Ovary (tissue), 3 donors: Measurements from ENCODE around the gene NKX1-1.

Source experiments
- CTCF ChIP-seq, 3 donors: fragments of 450-650 bp in 2 of 3; fragments of 200-600 bp in 1 of 3; IDR thresholded peaks; one replicate each; pipeline versions ENCODE4 v1.5.1 to v1.8.0; 2016 to 2022; ENCODE audit warnings: antibody characterized with exemption in 3 of 3, mild to moderate bottlenecking in 1 of 3
- EP300 ChIP-seq: sonication (generic); formaldehyde crosslinking; IDR thresholded peaks from one replicate; pipeline ENCODE4 v1.6.1; 2017; ENCODE audit warnings: antibody characterized with exemption
- POLR2A ChIP-seq: fragments of 450-650 bp; IDR thresholded peaks from one replicate; pipeline ENCODE4 v1.6.1; 2017; ENCODE audit warnings: antibody characterized with exemption, mild to moderate bottlenecking, moderate library complexity
- donor health status: DM: no; HTN: no; CAD: no.

DNA sequence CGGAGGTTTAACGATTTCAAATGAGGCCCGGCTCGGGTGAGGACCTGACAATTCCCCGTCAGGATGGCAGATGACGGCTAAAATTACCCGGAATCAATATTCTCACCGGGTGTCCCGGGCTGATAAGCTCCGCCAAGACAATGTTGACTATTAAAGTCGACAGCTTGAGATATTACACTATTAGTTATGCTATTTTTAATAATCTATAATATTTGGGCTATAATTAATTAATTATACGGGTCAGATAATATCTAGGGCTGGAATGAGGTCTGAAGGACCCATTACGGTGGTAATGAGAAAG is 9.4 kb upstream of the NKX1-1 start:
- TF ChIP-seq CTCF (IDR thresholded peaks at IDR 0.05) (no peak), POLR2A (no peak), EP300 (no peak)
